ENCODE data around the gene SIM1. TPM values are rescaled to one million over a fixed set of nuclear protein-coding genes. Genes with fewer than 3 reads are reported as not detected.
A peak's percentile ranks its signal among the peaks of the same experiment; 100 is the strongest.

Gene SIM1
- polyA plus RNA-seq, 4 donors = 0.38 TPM; not detected in 3

DNA sequence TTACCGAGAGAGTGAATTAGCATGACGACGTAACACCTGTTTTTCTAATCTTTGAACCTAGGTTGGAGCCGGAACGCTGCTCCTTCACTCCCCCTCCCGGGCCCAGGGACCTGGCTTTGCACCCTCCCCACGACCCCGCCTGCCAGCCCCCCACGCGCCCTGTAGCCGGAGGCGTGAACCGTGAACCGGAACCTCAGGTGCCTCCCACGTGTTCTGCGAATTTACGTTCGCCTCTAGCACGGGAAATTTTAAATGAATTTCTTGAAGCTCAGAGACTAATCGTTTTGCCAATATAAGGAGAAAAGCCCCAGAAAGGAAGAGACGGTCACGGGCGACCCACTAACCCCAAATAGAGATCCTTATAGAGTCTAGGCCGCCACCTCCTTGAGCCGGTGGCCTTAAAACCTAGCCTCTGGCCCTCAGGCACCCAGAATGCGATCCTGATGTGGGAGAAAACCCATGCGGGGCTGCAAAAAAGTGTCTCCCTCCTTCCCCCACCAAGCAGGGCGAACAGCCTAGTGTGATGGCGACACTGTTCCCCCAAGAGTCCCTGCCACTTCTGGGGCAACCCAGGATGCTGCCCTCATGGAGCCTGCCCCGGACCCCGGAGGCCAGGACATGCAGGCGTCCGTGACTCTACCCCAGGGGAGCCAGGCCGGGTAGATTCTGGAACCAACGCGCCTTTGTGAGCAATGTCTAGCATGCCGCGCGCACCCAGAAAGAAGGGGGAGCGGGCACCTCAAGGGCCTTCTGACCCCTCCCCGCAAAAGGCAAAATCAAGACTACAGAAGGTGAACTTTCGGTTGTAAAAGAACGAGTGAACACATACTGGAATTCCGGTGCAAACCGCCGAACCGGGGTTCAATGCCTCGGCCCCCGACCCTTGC is 2.7 kb upstream of the SIM1 start:
- peaks cover 10 to 95% (median 70%) of the 10 kb centered on the region in 3 donors for H3K27me3 ChIP-seq (ENCODE audit: control insufficient read depth in 3 of 3, insufficient read depth in 3 of 3, low read length in 3 of 3)
- peak in 1 of 2 donors; percentile 50 for DNase-seq

DNA sequence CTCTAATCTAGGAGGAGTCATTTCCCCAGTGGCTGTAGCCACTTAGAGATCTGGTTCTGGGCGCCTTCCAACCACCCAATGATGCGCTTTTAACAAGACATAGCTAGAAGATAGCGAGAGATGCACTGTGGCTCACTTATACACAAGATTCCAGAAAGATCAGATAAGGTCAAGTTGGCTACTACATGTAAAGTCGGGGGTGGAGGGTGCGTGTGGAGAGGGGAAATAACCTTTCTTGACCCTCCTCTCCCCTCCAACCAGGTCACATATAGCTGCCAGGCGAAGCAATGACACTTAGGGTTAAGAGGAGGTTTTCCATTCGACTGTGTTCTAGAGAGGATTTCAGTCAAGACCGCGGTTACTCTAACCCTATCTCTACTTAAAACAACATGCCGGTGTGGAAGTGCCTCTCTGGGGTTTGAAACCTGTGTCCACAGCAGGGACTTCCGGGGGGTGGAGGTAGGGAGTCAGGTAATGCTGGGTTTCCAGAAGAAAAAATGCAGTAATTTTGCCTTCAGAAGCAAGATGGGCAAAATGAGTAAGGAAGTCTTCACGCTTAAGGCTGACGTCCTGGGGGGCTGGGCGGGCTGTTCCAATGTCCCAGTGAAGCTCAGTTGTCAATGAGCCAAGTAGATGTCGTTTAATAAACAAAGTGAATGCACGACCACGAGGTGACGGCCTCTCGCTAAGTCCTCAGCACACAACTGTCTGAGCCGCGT is 1.8 kb upstream of the SIM1 start:
- peaks cover 0 to 8% (median 4%) of the 10 kb centered on the region in 3 donors for H3K4me1 ChIP-seq (ENCODE audit: control insufficient read depth in 3 of 3, insufficient read depth in 2 of 3, low read depth in 1 of 3, low read length in 2 of 3)
- no peaks in the 10 kb centered on the region for H3K36me3 ChIP-seq (ENCODE audit: control insufficient read depth in 3 of 3, insufficient read depth in 2 of 3, low read depth in 1 of 3, low read length in 3 of 3)
- H3K27me3 ChIP-seq (ENCODE audit: control insufficient read depth in 3 of 3, insufficient read depth in 3 of 3, low read length in 3 of 3) = peaks cover 10 to 98% (median 69%) of the 10 kb centered on the region in 3 donors
- DNase-seq (peak in 1 of 2 donors; percentile 15), FAIRE-seq (no peak)
- H3K4me3 ChIP-seq (ENCODE audit: low read depth in 1 of 3, low read length in 3 of 3) = no peak overlapping the region
- 4 to 12% (median 5%) methylated on average over 21 of the region's 21 CpGs for WGBS, 3 donors
- peaks cover 0 to 8% of the 10 kb centered on the region in 2 donors for H3K9me3 ChIP-seq (ENCODE audit: control insufficient read depth in 2 of 2, insufficient read depth in 1 of 2, low read depth in 1 of 2, low read length in 1 of 2)
- no peak overlapping the region for H3K27ac ChIP-seq (ENCODE audit: low read depth in 1 of 3, low read length in 2 of 3)

More for the DNA sequence above, 2.7 kb upstream of the SIM1 start:
- Histone ChIP-seq H3K36me3 (ENCODE audit: control insufficient read depth in 3 of 3, insufficient read depth in 2 of 3, low read depth in 1 of 3, low read length in 3 of 3) (no peaks in the 10 kb centered on the region), H3K4me1 (ENCODE audit: control insufficient read depth in 3 of 3, insufficient read depth in 2 of 3, low read depth in 1 of 3, low read length in 2 of 3) (peaks cover 0 to 8% (median 4%) of the 10 kb centered on the region in 3 donors), H3K9me3 (ENCODE audit: control insufficient read depth in 2 of 2, insufficient read depth in 1 of 2, low read depth in 1 of 2, low read length in 1 of 2) (peaks cover 0 to 8% of the 10 kb centered on the region in 2 donors), H3K27ac (ENCODE audit: low read depth in 1 of 3, low read length in 2 of 3) (no peak overlapping the region), H3K4me3 (ENCODE audit: low read depth in 1 of 3, low read length in 3 of 3) (no peak overlapping the region)
- 7 to 18% (median 9%) methylated on average over 49 of the region's 49 CpGs for WGBS, 3 donors
- FAIRE-seq = no peak

DNA sequence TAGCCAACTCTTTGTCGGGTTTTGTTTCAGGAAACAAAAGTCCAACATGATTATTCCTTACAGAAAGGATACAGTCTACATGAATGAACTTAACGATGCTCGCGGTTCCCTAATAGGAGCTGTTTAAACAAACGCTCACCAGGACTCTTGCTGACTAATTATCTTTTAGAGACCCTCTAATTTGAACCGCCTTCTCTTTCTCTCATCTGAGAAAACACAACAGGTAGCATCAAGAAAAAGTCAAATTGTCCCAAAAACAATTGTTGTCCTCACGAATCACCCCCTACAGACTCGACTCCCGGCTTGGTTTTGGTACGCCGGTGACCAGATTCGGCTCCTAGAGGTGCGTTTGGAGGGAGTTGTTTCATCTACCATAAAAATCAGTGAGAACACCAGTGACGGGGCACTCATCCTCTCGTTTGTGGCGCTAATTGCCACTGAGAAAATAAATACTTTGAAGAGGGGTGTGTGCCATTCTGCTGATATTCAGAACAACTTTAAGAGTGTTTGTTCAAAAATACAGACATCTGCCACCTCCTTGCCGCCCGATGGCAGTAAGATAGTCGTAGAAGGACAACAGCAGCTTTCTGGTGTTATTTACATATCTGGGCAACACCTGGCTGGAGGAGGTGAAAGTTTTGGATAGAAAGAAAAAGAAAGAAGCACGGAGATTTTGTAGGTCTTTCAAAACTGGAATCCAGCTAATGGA is 1.1 kb upstream of the SIM1 start:
- no peak overlapping the region for H3K27ac ChIP-seq (ENCODE audit: low read depth in 1 of 3, low read length in 2 of 3)
- FAIRE-seq (no peak), DNase-seq (peak in 1 of 2 donors; percentile 35)
- peaks cover 0 to 8% of the 10 kb centered on the region in 2 donors for H3K9me3 ChIP-seq (ENCODE audit: control insufficient read depth in 2 of 2, insufficient read depth in 1 of 2, low read depth in 1 of 2, low read length in 1 of 2)
- peaks cover 10 to 100% (median 73%) of the 10 kb centered on the region in 3 donors for H3K27me3 ChIP-seq (ENCODE audit: control insufficient read depth in 3 of 3, insufficient read depth in 3 of 3, low read length in 3 of 3)
- H3K36me3 ChIP-seq (ENCODE audit: control insufficient read depth in 3 of 3, insufficient read depth in 2 of 3, low read depth in 1 of 3, low read length in 3 of 3) = no peaks in the 10 kb centered on the region
- no peak overlapping the region for H3K4me3 ChIP-seq (ENCODE audit: low read depth in 1 of 3, low read length in 3 of 3)
- H3K4me1 ChIP-seq (ENCODE audit: control insufficient read depth in 3 of 3, insufficient read depth in 2 of 3, low read depth in 1 of 3, low read length in 2 of 3) = peaks cover 0 to 10% (median 4%) of the 10 kb centered on the region in 3 donors
- 8 to 15% (median 12%) methylated on average over 20 of the region's 20 CpGs for WGBS, 3 donors

DNA sequence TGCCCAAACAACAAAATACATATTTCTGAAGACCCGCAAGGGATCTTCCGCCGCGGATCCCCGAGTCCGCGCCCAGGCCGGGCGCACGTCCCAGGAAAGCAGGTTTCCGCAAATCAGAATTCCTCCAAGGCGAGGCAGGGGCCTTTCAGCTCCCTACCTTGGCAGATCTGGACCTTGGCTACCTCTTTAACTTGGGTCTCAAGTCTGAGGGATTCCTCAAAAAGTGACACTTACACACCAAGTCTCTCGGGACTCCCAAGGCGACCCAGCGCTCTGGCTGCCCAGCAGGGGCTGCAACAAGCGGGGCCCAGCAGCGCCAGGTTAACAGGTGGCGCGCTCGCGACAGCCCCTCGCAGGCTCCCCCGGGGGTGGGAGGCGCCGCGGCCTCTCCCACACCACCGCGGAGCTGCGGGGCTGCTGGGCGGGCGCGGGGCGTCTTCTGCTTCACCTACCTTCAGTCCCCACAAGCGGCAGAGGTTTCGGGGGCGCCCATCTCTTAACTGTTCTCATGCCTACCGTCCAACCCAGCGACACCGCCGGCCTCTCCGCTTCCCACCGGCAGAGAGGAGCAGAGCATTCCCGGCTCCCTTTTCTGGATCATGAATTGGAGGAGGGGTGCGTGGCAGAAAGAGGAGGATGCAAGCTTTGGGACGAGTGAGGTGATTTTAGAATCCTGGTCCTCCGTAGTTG is 414 bp downstream of the SIM1 start:
- H3K4me1 ChIP-seq (ENCODE audit: control insufficient read depth in 3 of 3, insufficient read depth in 2 of 3, low read depth in 1 of 3, low read length in 2 of 3) = peaks cover 0 to 10% (median 4%) of the 10 kb centered on the region in 3 donors
- H3K27ac ChIP-seq (ENCODE audit: low read depth in 1 of 3, low read length in 2 of 3) = no peak overlapping the region
- H3K27me3 ChIP-seq (ENCODE audit: control insufficient read depth in 3 of 3, insufficient read depth in 3 of 3, low read length in 3 of 3) = peaks cover 8 to 93% (median 61%) of the 10 kb centered on the region in 3 donors
- H3K36me3 ChIP-seq (ENCODE audit: control insufficient read depth in 3 of 3, insufficient read depth in 2 of 3, low read depth in 1 of 3, low read length in 3 of 3) = no peaks in the 10 kb centered on the region
- peak in 1 of 2 donors; percentile 39 for DNase-seq
- 7 to 14% (median 13%) methylated on average over 46 of the region's 46 CpGs for WGBS, 3 donors
- H3K4me3 ChIP-seq (ENCODE audit: low read depth in 1 of 3, low read length in 3 of 3) = peak overlapping the region in 1 of 3 donors; percentile 11
- H3K9me3 ChIP-seq (ENCODE audit: control insufficient read depth in 2 of 2, insufficient read depth in 1 of 2, low read depth in 1 of 2, low read length in 1 of 2) = peaks cover 0 to 8% of the 10 kb centered on the region in 2 donors
- FAIRE-seq = no peak

DNA sequence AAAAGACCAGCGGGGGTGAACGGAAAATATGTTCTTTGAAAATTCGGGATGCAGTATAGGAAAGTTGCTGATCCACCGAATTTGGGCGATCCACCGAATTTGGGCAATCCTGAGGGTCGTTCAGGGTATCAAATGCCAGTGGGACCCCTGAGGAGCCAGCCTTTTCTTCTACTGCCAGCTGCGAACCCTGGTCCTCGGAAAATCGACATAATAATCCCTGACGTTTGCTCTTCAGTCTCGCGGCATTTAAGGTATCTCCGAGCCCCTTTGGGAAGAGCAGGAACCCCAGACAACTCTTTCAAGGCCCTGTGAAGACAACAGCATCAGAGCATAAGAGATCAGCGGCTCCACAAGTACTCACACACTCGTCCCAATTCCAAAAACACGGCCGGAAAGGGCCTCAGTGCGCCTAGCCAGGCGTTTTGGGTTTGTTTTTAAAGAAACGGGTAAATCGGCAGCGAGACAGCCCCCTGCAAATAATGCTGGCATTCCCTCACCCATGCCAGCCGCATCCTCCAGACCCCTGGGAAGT is 1.0 kb downstream of the SIM1 start:
- Histone ChIP-seq H3K9me3 (ENCODE audit: control insufficient read depth in 2 of 2, insufficient read depth in 1 of 2, low read depth in 1 of 2, low read length in 1 of 2) (peaks cover 0 to 8% of the 10 kb centered on the region in 2 donors), H3K27ac (ENCODE audit: low read depth in 1 of 3, low read length in 2 of 3) (no peak overlapping the region), H3K4me3 (ENCODE audit: low read depth in 1 of 3, low read length in 3 of 3) (no peak overlapping the region), H3K4me1 (ENCODE audit: control insufficient read depth in 3 of 3, insufficient read depth in 2 of 3, low read depth in 1 of 3, low read length in 2 of 3) (peaks cover 0 to 10% (median 4%) of the 10 kb centered on the region in 3 donors), H3K27me3 (ENCODE audit: control insufficient read depth in 3 of 3, insufficient read depth in 3 of 3, low read length in 3 of 3) (peaks cover 5 to 93% (median 56%) of the 10 kb centered on the region in 3 donors), H3K36me3 (ENCODE audit: control insufficient read depth in 3 of 3, insufficient read depth in 2 of 3, low read depth in 1 of 3, low read length in 3 of 3) (no peaks in the 10 kb centered on the region)
- FAIRE-seq (no peak), DNase-seq (peak in 1 of 2 donors; percentile 13)
- WGBS, 3 donors = 5 to 10% (median 9%) methylated on average over 24 of the region's 24 CpGs

DNA sequence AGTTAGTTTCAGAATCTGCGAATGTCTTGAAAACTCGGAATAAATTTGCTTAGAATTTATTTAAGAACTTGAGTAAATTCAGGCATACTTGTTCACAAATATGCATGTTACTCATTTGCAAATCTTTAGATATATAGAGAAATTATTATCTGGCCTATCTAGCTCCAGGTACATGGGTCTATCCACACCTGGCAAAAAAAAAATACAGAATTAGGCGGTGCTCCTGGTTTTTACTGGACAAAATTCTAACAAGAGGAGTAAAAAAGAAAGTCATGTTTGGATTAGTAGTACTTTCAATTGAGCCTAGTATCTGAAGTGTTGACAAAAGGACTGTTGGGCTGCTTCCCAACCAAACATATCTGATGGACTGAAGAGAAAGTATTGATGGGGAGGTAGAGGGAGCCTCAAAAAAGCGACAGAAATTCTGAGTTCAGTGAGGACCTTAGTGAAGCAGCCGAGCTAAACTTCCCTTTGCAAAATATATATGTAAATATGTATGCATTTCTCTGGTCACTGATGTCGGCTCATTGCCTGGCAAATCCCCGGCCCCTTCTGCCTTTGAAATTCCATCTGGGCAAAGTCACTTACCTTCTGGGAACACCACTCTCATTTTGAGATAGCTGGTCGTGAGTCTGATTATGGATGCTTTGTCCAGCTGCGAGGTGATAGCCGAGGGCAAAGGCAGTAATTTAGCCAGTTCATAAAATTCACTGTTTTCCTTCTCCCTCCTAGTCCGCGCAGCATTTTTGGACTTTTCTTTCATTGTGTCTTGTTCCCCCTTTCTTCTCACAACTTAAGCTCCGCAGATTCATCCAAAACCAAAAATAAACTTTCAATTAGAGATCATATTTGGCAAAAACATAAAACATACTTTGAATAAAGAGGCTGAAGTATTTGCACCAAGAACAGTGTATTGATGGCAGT is 1.8 kb downstream of the SIM1 start:
- H3K27me3 ChIP-seq (ENCODE audit: control insufficient read depth in 3 of 3, insufficient read depth in 3 of 3, low read length in 3 of 3) = peaks cover 5 to 93% (median 61%) of the 10 kb centered on the region in 3 donors
- peaks cover 0 to 8% of the 10 kb centered on the region in 2 donors for H3K9me3 ChIP-seq (ENCODE audit: control insufficient read depth in 2 of 2, insufficient read depth in 1 of 2, low read depth in 1 of 2, low read length in 1 of 2)
- 8 to 14% (median 10%) methylated on average over 13 of the region's 13 CpGs for WGBS, 3 donors
- DNase-seq (peak in 1 of 2 donors; percentile 8), FAIRE-seq (no peak)
- H3K36me3 ChIP-seq (ENCODE audit: control insufficient read depth in 3 of 3, insufficient read depth in 2 of 3, low read depth in 1 of 3, low read length in 3 of 3) = no peaks in the 10 kb centered on the region
- H3K4me1 ChIP-seq (ENCODE audit: control insufficient read depth in 3 of 3, insufficient read depth in 2 of 3, low read depth in 1 of 3, low read length in 2 of 3) = peaks cover 0 to 10% (median 4%) of the 10 kb centered on the region in 3 donors
- no peak overlapping the region for H3K27ac ChIP-seq (ENCODE audit: low read depth in 1 of 3, low read length in 2 of 3)
- H3K4me3 ChIP-seq (ENCODE audit: low read depth in 1 of 3, low read length in 3 of 3) = no peak overlapping the region
